SK-N-SH (cell line): Measurements from ENCODE around the gene AGK. TPM values are rescaled to one million over a fixed set of nuclear protein-coding genes. Genes with fewer than 3 reads are reported as not detected.

ENCODE experiments used
- CTCF ChIA-PET: fragments of 300-600, 350-600 bp; formaldehyde crosslinking; extraction: SDS; loops from one replicate; lab custom pipeline; 2021; lab: Yijun Ruan, JAX
- POLR2A ChIA-PET: fragments of 350-600 bp; sonication (Branson Sonifier 250); formaldehyde crosslinking; extraction: SDS; loops from one replicate; lab custom pipeline; 2020; ENCODE audit warnings: antibody characterized with exemption, inconsistent platforms; lab: Yijun Ruan, JAX
- DNase-seq: peaks from one replicate; pipeline ENCODE4 v3.0.0; 2012
- H2AFZ ChIP-seq: fragments of 200-600 bp; sonication (generic); 2 replicates; pipeline ENCODE4 v1.8.1; 2016; ENCODE audit warnings: antibody characterized with exemption, mild to moderate bottlenecking, low read depth
- H3F3A ChIP-seq: fragments of 200-600 bp; sonication (generic); replicated peaks from 2 replicates; pipeline ENCODE3; 2016; ENCODE audit warnings: antibody characterized with exemption, mild to moderate bottlenecking; ENCODE audit not compliant: insufficient read depth
- H3K27ac ChIP-seq, 2 experiments: fragments of 200-500 bp in 1 of 2; fragments of 200-600 bp in 1 of 2; sonication (Bioruptor generic) in 1 of 2; sonication (generic), shearing (Covaris generic) in 1 of 2; 2 replicates each; pipeline versions ENCODE4 v1.5.1 to v1.6.1; 2014 to 2016; ENCODE audit warnings: low read depth in 2 of 2, inconsistent platforms in 1 of 2, low read length in 1 of 2, mild to moderate bottlenecking in 1 of 2, mixed read lengths in 1 of 2
- H3K27me3 ChIP-seq: fragments of 200-600 bp; sonication (generic), shearing (Covaris generic); 2 replicates; pipeline ENCODE4 v1.6.1; 2016; ENCODE audit warnings: mixed run types; ENCODE audit not compliant: insufficient read depth
- H3K36me3 ChIP-seq, 2 experiments: fragments of 200-500 bp in 1 of 2; fragments of 200-600 bp in 1 of 2; sonication (Bioruptor generic) in 1 of 2; sonication (generic) in 1 of 2; replicated peaks in 1 of 2; 2 replicates each; pipeline versions ENCODE3 to v1.5.1; 2014 to 2016; ENCODE audit warnings: low read length in 1 of 2, mild to moderate bottlenecking in 1 of 2; ENCODE audit not compliant: insufficient read depth in 2 of 2, control insufficient read depth in 1 of 2
- H3K4me1 ChIP-seq, 2 experiments: fragments of 200-500 bp in 1 of 2; fragments of 200-600 bp in 1 of 2; sonication (Bioruptor generic) in 1 of 2; sonication (generic), shearing (Covaris generic) in 1 of 2; 2 replicates each; pipeline versions ENCODE4 v1.5.1 to v1.6.1; 2014 to 2016; ENCODE audit warnings: low read depth in 1 of 2, low read length in 1 of 2, mixed run types in 1 of 2; ENCODE audit not compliant: insufficient read depth in 2 of 2, control insufficient read depth in 1 of 2
- H3K4me2 ChIP-seq: fragments of 200-600 bp; sonication (generic), shearing (Covaris generic); 2 replicates; pipeline ENCODE4 v1.6.1; 2017; ENCODE audit warnings: mixed run types
- H3K4me3 ChIP-seq, 2 experiments: fragments of 200-500 bp in 1 of 2; fragments of 200-600 bp in 1 of 2; sonication (Bioruptor generic) in 1 of 2; sonication (generic), shearing (Covaris generic) in 1 of 2; 2 replicates each; pipeline versions ENCODE4 v1.5.1 to v1.8.1; 2014 to 2016; ENCODE audit warnings: low read depth in 2 of 2, inconsistent platforms in 1 of 2, low read length in 1 of 2, mild to moderate bottlenecking in 1 of 2, mixed read lengths in 1 of 2, moderate library complexity in 1 of 2
- H3K79me2 ChIP-seq: fragments of 200-600 bp; sonication (generic); 2 replicates; pipeline ENCODE4 v1.8.1; 2017; ENCODE audit warnings: mild to moderate bottlenecking; ENCODE audit not compliant: insufficient read depth
- H3K9ac ChIP-seq: fragments of 200-600 bp; sonication (generic); 2 replicates; pipeline ENCODE4 v1.6.1; 2017; ENCODE audit warnings: mixed run types
- H3K9me2 ChIP-seq: fragments of 200-600 bp; sonication (generic); 2 replicates; pipeline ENCODE4 v1.6.1; 2017; ENCODE audit warnings: mixed run types
- H3K9me3 ChIP-seq: fragments of 200-600 bp; sonication (generic); 2 replicates; pipeline ENCODE4 v1.6.1; 2017; ENCODE audit warnings: mixed run types, mild to moderate bottlenecking, moderate library complexity
- H4K20me1 ChIP-seq: fragments of 200-600 bp; sonication (generic); 2 replicates; pipeline ENCODE4 v1.6.1; 2017; ENCODE audit warnings: mild to moderate bottlenecking, mixed run types; ENCODE audit not compliant: insufficient read depth
- CHD2 ChIP-seq: fragments of 150-350 bp; IDR thresholded peaks from 2 replicates; pipeline ENCODE4 v1.6.1; 2018; ENCODE audit warnings: low read length; ENCODE audit not compliant: partially characterized antibody
- ELF1 ChIP-seq: IDR thresholded peaks from 2 replicates; pipeline ENCODE4 v1.4.0; 2012
- EZH2phosphoT487 ChIP-seq: fragments of 200-600 bp; sonication (generic); IDR thresholded peaks from 2 replicates; pipeline ENCODE4 v1.6.1; 2017; ENCODE audit warnings: low read depth, mixed run types, mild to moderate bottlenecking, antibody characterized with exemption, moderate library complexity, borderline replicate concordance
- FOSL2 ChIP-seq: IDR thresholded peaks from 2 replicates; pipeline ENCODE4 v1.4.0; 2012; ENCODE audit warnings: low read depth, mild to moderate bottlenecking, moderate library complexity, borderline replicate concordance
- JUND ChIP-seq: IDR thresholded peaks from 2 replicates; pipeline ENCODE4 v1.4.0; 2012
- MEF2A ChIP-seq: IDR thresholded peaks from 2 replicates; pipeline ENCODE4 v1.4.0; 2012; ENCODE audit warnings: low read depth, borderline replicate concordance
- MXI1 ChIP-seq: IDR thresholded peaks from 2 replicates; pipeline ENCODE4 v1.6.1; 2012; ENCODE audit warnings: mild to moderate bottlenecking, low read depth, low read length, improper control_type of control experiment
- NFIC ChIP-seq: IDR thresholded peaks from 2 replicates; pipeline ENCODE4 v1.4.0; 2012; ENCODE audit warnings: borderline replicate concordance
- RAD21 ChIP-seq: IDR thresholded peaks from 2 replicates; pipeline ENCODE4 v1.6.1; 2012; ENCODE audit warnings: mild to moderate bottlenecking, low read length
- RCOR1 ChIP-seq: fragments of 150-350 bp; IDR thresholded peaks from 2 replicates; pipeline ENCODE4 v1.6.1; 2017; ENCODE audit warnings: antibody characterized with exemption, low read length
- RFX5 ChIP-seq: IDR thresholded peaks from 2 replicates; pipeline ENCODE4 v1.6.1; 2012; ENCODE audit warnings: mild to moderate bottlenecking, improper control_type of control experiment, low read length
- RXRA ChIP-seq: IDR thresholded peaks from 2 replicates; pipeline ENCODE4 v1.4.0; 2012; ENCODE audit warnings: low read depth, mild to moderate bottlenecking, borderline replicate concordance
- SIN3A ChIP-seq: IDR thresholded peaks from 2 replicates; pipeline ENCODE4 v1.6.1; 2012; ENCODE audit warnings: low read depth, mild to moderate bottlenecking, low read length, moderate library complexity, borderline replicate concordance
- TCF12 ChIP-seq: IDR thresholded peaks from 2 replicates; pipeline ENCODE4 v1.4.0; 2012
- TEAD4 ChIP-seq: IDR thresholded peaks from 2 replicates; pipeline ENCODE4 v1.4.0; 2012; ENCODE audit warnings: mild to moderate bottlenecking, borderline replicate concordance; ENCODE audit not compliant: insufficient read depth
- YY1 ChIP-seq: IDR thresholded peaks from 2 replicates; pipeline ENCODE4 v1.4.0; 2012; ENCODE audit warnings: low read depth, mild to moderate bottlenecking
- WGBS: methylation state at CpG from one replicate; pipeline ENCODE4 v1.1.6; 2017; ENCODE audit warnings: low lambda C conversion rate; 5-methylcytosine and 5-hydroxymethylcytosine counted together
- polyA plus RNA-seq, 3 experiments: library from polyadenylated mRNA; depleted of rRNA; stranded (reverse); fragments of >200 nt; gene quantifications; 2 replicates each; pipeline ENCODE4 v1.2.3, GENCODE V29; 2012
- TF ChIP-seq, protein P1 (sequence below): IDR thresholded peaks from 2 replicates; pipeline ENCODE4; 2012
- TF ChIP-seq, protein P2 (sequence below): fragments of 150-350 bp; IDR thresholded peaks from 2 replicates; pipeline ENCODE4 v1.6.1; 2017; ENCODE audit warnings: antibody characterized with exemption, low read length, low read depth, borderline replicate concordance
- TF ChIP-seq, protein P3 (sequence below): IDR thresholded peaks from 2 replicates; pipeline ENCODE4 v1.4.0; 2012; ENCODE audit warnings: low read depth, borderline replicate concordance
- TF ChIP-seq, protein P4 (sequence below): IDR thresholded peaks from 2 replicates; pipeline ENCODE4 v1.4.0; 2012; ENCODE audit warnings: low read depth

The AGK gene
- polyA plus RNA-seq, 1 of the 3 experiments (the other 2 are of a cell fraction), result 45.7 TPM

DNA sequence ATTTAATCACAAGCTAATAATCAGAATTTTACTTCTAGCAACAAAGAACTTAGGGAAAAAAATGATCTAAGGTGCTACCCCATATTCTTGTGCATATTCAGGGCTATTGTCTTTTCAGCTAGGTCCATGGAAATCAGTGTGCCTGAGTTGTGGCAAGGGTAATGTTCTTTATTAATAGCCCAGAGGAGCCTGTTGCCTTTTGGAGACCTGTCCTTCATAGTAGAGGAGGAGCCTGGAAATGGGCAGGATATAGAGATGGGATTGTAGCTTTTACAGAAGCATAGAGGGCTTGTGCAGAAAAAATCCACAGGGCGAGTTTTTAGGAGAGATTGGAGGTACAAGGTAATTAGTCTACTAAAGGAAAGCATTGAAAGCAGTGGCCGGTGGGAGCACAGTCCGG lies 38.9 kb downstream of the AGK start:
- H3K4me1 ChIP-seq, result peaks cover 2 to 6% of the 10 kb centered on the region in 2 experiments
- H3K27me3 ChIP-seq, result no peaks in the 10 kb centered on the region
- ChIA-PET CTCF (interaction anchor here (0.6 to 1.5 kb wide), 3 partner anchors 15 to 60 kb away, joined by 3 read pairs; no protein-coding TSS in a partner anchor), POLR2A (no interaction called here)
- no peak for DNase-seq
- no peaks in the 10 kb centered on the region for H3K9me2 ChIP-seq
- H3K4me2 ChIP-seq, result no peak overlapping the region
- no peak overlapping the region for H2AFZ ChIP-seq
- H3K79me2 ChIP-seq, result no peaks in the 10 kb centered on the region; the same call in 1 of the 2 replicates
- H3K27ac ChIP-seq, result no peak overlapping the region
- no peaks in the 10 kb centered on the region for H3K9me3 ChIP-seq
- no peak overlapping the region for H3K9ac ChIP-seq
- H4K20me1 ChIP-seq, result no peaks in the 10 kb centered on the region
- TF ChIP-seq, protein P1, sequence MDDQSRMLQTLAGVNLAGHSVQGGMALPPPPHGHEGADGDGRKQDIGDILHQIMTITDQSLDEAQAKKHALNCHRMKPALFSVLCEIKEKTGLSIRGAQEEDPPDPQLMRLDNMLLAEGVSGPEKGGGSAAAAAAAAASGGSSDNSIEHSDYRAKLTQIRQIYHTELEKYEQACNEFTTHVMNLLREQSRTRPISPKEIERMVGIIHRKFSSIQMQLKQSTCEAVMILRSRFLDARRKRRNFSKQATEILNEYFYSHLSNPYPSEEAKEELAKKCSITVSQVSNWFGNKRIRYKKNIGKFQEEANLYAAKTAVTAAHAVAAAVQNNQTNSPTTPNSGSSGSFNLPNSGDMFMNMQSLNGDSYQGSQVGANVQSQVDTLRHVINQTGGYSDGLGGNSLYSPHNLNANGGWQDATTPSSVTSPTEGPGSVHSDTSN, result no peak
- TF ChIP-seq FOSL2 (no peak), SIN3A (no peak), TCF12 (no peak), RAD21 (no peak), YY1 (no peak)
- TF ChIP-seq, protein P2, sequence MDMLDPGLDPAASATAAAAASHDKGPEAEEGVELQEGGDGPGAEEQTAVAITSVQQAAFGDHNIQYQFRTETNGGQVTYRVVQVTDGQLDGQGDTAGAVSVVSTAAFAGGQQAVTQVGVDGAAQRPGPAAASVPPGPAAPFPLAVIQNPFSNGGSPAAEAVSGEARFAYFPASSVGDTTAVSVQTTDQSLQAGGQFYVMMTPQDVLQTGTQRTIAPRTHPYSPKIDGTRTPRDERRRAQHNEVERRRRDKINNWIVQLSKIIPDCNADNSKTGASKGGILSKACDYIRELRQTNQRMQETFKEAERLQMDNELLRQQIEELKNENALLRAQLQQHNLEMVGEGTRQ, result no peak
- TF ChIP-seq, protein P3, sequence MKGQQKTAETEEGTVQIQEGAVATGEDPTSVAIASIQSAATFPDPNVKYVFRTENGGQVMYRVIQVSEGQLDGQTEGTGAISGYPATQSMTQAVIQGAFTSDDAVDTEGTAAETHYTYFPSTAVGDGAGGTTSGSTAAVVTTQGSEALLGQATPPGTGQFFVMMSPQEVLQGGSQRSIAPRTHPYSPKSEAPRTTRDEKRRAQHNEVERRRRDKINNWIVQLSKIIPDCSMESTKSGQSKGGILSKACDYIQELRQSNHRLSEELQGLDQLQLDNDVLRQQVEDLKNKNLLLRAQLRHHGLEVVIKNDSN, result no peak
- peaks cover 16% of the 10 kb centered on the region for H3F3A ChIP-seq
- no peak overlapping the region for H3K4me3 ChIP-seq
- peaks cover 8 to 10% of the 10 kb centered on the region in 2 experiments for H3K36me3 ChIP-seq
- 99% methylated on average over 3 of the region's 3 CpGs for WGBS

DNA sequence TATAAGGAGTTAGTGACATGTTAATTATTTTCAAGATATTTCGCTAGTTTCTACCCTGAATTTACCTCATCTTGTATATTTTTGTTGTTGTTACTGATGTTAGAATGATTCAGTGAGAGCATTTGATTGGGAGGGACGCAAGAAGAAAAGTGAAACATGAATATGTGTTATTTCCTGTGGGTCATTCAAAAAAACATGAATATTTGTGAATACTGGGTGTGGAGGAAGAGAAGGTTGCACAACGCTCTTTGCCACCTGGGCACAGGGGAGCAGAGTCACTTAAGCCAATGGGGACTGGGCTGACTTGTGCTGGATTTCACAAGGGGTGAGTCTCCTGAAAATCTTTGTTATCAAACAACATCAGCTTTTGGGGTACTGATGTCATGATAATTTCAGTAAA lies 39.5 kb downstream of the AGK start:
- CTCF ChIA-PET, result interaction anchor here (1.5 kb wide), 1 partner anchor 16 kb away, joined by 3 read pairs; no protein-coding TSS in a partner anchor

More for the DNA sequence above, 39.5 kb downstream of the AGK start:
- POLR2A ChIA-PET, result no interaction called here
- peaks cover 11% of the 10 kb centered on the region for H3F3A ChIP-seq
- no peaks in the 10 kb centered on the region for H3K9me3 ChIP-seq
- no peaks in the 10 kb centered on the region for H4K20me1 ChIP-seq
- H2AFZ ChIP-seq, result no peak overlapping the region
- H3K4me2 ChIP-seq, result no peak overlapping the region
- H3K4me1 ChIP-seq, result peaks cover under 1 to 2% of the 10 kb centered on the region in 2 experiments; a peak in 3 of 4 replicates
- no peak overlapping the region for H3K27ac ChIP-seq
- no peaks in the 10 kb centered on the region for H3K27me3 ChIP-seq
- H3K9me2 ChIP-seq, result no peaks in the 10 kb centered on the region
- no peak for DNase-seq
- TF ChIP-seq JUND (no peak), EZH2phosphoT487 (no peak), CHD2 (no peak), NFIC (no peak), RFX5 (no peak), RXRA (no peak), MXI1 (no peak), MEF2A (no peak), ELF1 (no peak), SIN3A (no peak), TEAD4 (no peak), RCOR1 (no peak)
- TF ChIP-seq, protein P3, result no peak
- TF ChIP-seq, protein P4, sequence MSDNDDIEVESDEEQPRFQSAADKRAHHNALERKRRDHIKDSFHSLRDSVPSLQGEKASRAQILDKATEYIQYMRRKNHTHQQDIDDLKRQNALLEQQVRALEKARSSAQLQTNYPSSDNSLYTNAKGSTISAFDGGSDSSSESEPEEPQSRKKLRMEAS, result no peak
- TF ChIP-seq, protein P2, result no peak
- TF ChIP-seq, all 33 proteins: peak for 0
- 97% methylated on average over 3 of the region's 3 CpGs for WGBS
- H3K4me3 ChIP-seq, result no peak overlapping the region
- H3K36me3 ChIP-seq, result peaks cover 8 to 16% of the 10 kb centered on the region in 2 experiments
- no peak overlapping the region for H3K9ac ChIP-seq
- H3K79me2 ChIP-seq, result no peaks in the 10 kb centered on the region; the same call in 1 of the 2 replicates
